WERI-Rb-1 (cell line): Measurements from ENCODE around the gene PACRG.

Experiments used
- DNase-seq: peaks from one replicate; pipeline ENCODE4 v3.0.0-alpha.2; 2020
- H3K27ac ChIP-seq: fragments of 250-450 bp; sonication (Bioruptor Pico); 2 replicates; pipeline ENCODE4 v1.5.1; 2020; ENCODE audit warnings: mild to moderate bottlenecking, moderate library complexity
- H3K27me3 ChIP-seq: fragments of 250-450 bp; sonication (Bioruptor Pico); 2 replicates; pipeline ENCODE4 v1.5.1; 2021; ENCODE audit warnings: mild to moderate bottlenecking, low read depth, moderate library complexity; ENCODE audit not compliant: insufficient read depth, severe bottlenecking
- H3K36me3 ChIP-seq: fragments of 250-450 bp; sonication (Bioruptor Pico); 2 replicates; pipeline ENCODE4 v1.5.1; 2020; ENCODE audit warnings: mild to moderate bottlenecking, moderate library complexity
- H3K4me3 ChIP-seq: 2 replicates; pipeline ENCODE4 v1.5.1; 2011; ENCODE audit warnings: low read depth, mild to moderate bottlenecking, control low read depth, low read length
- H3K9me3 ChIP-seq: fragments of 250-450 bp; sonication (Bioruptor Pico); 2 replicates; pipeline ENCODE4 v1.5.1; 2021; ENCODE audit warnings: mild to moderate bottlenecking, moderate library complexity; ENCODE audit not compliant: severe bottlenecking
- TF ChIP-seq, protein P1 (sequence below): IDR thresholded peaks from 2 replicates; pipeline ENCODE4 v1.5.1; 2011; ENCODE audit warnings: low read depth, mild to moderate bottlenecking, control low read depth, inconsistent platforms, low read length

PACRG gene

DNA sequence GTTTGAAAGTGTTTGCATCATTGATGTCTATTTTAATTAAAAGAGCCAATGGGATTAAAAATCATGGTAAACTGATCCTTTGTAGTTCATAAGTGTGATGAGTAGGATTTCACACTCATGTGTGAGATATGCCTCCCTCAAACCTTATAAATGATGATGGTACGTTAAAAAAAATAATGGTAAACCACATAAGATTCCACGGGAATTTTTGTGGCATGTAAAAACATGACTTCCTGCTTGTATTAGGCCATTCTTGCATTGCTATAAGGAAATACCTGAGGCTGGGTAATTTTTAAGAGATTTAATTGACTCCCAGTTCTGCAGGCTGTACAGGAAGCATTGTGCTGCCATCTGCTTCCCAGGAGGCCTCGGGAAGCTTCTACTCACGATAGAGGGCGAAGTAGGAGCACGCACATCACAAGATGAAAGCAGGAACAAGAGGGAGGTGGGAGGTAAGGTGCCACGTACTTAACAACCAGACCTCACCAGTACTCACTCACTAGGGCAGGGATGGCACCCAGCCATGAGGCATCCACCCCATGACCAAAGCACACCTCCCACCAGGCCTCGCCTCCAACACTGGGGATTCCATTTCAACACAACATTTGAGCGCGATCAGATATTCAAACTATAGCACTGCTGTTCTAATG, 499.2 kb downstream of the PACRG start:
- H3K9me3 ChIP-seq, result no peaks in the 10 kb centered on the region
- H3K4me3 ChIP-seq, result no peak overlapping the region
- no peaks in the 10 kb centered on the region for H3K27me3 ChIP-seq
- H3K27ac ChIP-seq, result no peak overlapping the region
- DNase-seq, result no peak
- H3K36me3 ChIP-seq, result no peaks in the 10 kb centered on the region
- TF ChIP-seq, protein P1, sequence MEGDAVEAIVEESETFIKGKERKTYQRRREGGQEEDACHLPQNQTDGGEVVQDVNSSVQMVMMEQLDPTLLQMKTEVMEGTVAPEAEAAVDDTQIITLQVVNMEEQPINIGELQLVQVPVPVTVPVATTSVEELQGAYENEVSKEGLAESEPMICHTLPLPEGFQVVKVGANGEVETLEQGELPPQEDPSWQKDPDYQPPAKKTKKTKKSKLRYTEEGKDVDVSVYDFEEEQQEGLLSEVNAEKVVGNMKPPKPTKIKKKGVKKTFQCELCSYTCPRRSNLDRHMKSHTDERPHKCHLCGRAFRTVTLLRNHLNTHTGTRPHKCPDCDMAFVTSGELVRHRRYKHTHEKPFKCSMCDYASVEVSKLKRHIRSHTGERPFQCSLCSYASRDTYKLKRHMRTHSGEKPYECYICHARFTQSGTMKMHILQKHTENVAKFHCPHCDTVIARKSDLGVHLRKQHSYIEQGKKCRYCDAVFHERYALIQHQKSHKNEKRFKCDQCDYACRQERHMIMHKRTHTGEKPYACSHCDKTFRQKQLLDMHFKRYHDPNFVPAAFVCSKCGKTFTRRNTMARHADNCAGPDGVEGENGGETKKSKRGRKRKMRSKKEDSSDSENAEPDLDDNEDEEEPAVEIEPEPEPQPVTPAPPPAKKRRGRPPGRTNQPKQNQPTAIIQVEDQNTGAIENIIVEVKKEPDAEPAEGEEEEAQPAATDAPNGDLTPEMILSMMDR, result no peak

DNA sequence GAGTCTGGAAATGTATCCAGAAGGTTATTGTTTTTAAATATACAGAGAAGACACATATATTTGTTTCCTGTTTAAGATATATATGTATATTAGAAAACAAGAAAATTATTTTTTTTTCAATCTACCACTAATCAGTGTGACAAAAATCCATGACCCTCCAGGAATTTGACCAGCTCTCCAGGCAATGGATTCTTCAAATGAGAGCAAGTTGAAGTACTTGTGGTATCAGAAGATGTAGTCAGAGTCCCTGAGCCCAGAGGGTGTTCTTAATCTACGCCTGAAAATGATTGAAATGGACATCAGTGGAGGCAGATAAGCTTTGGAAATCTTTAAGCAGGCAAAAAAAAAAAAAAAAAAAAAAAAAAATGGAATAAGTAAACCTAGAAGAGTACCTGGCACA, 500.3 kb downstream of the PACRG start:
- Histone ChIP-seq H3K36me3 (no peaks in the 10 kb centered on the region), H3K27ac (no peak overlapping the region), H3K9me3 (no peaks in the 10 kb centered on the region), H3K27me3 (no peaks in the 10 kb centered on the region), H3K4me3 (no peak overlapping the region)
- TF ChIP-seq, protein P1, result no peak
- DNase-seq, result no peak

DNA sequence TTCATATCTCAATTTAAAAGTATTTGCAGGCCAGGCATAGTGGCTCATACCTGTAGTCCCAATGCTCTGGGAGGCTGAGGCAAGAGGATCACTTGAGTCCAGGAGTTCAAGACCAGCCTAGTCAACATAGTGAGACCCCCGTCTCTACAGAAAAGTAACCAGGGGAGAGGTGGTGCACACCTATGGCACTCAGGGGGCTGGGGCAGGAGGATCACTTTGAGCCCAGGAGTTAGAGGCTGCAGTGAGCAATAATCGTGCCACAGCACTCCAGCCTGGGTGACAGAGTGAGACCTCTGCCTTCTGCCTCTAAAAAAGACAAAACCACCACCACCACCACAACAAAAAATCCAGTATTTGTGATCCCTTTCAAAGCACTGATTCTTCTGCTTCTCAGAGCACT, 501.3 kb downstream of the PACRG start:
- no peak overlapping the region for H3K4me3 ChIP-seq
- H3K27ac ChIP-seq, result no peak overlapping the region
- DNase-seq, result no peak
- H3K27me3 ChIP-seq, result no peaks in the 10 kb centered on the region
- no peaks in the 10 kb centered on the region for H3K9me3 ChIP-seq
- TF ChIP-seq, protein P1, result no peak
- no peaks in the 10 kb centered on the region for H3K36me3 ChIP-seq

DNA sequence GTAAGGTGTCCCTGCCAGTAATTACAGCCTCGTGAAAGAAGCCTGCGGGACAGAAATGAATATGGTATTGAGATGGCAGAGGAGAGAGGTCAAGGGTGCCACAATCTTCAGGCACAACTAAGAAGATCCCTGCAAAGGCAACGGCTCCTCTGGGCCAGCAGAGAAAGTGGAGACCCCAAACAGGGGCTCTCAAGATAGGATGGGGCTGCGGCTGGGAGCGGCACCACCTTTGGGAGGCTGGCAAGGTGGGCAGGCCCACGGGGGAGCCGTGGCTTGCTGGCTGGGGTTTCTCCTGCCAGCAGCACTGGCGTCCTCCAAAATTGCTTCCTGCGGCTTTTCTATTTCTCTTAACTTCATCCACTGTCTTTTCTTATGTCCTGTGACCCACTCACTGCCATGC, 503.1 kb downstream of the PACRG start:
- Histone ChIP-seq H3K36me3 (no peaks in the 10 kb centered on the region), H3K4me3 (no peak overlapping the region), H3K27me3 (no peaks in the 10 kb centered on the region), H3K27ac (no peak overlapping the region), H3K9me3 (no peaks in the 10 kb centered on the region)
- TF ChIP-seq, protein P1, result no peak
- DNase-seq, result no peak

DNA sequence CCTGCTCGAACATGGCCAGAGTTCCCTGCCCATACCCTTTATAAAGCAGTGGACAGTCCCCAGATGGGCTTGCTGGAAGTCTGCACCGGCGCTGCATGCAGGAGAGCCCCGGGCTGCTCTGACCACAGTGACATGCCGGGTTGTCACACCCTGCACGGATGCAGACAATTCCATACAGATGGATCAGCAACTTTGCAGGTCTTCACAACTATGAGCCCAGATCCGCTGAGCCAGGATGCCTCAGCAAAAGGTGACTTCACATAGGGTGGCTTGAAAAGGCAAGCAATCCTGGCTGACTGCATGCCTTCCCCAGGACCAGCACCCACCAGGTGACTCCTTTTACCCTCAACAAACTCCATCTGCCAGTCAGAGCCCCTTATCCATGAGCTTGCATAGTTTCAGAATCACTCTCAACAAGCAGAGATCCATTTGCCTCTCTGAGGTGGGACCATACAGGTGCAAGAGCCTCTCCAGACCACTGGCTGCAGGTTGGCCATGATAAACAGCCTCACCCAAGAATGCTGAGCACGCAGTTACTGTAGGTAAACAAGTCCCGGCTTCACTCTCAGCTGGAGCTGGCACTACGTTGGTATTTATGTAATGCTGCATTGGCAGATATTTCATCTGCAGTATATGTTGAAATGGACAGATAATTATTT, 503.7 kb downstream of the PACRG start:
- Histone ChIP-seq H3K27me3 (no peaks in the 10 kb centered on the region), H3K9me3 (no peaks in the 10 kb centered on the region), H3K27ac (no peak overlapping the region), H3K36me3 (no peaks in the 10 kb centered on the region), H3K4me3 (no peak overlapping the region)
- TF ChIP-seq, protein P1, result no peak
- DNase-seq, result no peak
